Measurements from ENCODE around the gene C1QTNF1.

The C1QTNF1 gene

GRCh38 chr17:79049821-79050220 is 25.9 kb downstream of the C1QTNF1 start:
- no peak overlapping the region for H2BK120ac ChIP-seq (ENCODE audit: insufficient read depth, low read length, poor library complexity)
- no peak overlapping the region for H3K9ac ChIP-seq (ENCODE audit: low read length)
- H2BK5ac ChIP-seq (ENCODE audit: low read depth, low read length, poor library complexity), result no peak overlapping the region
- no peak overlapping the region for H2BK12ac ChIP-seq (ENCODE audit: low read length)
- WGBS (ENCODE audit: extremely low coverage, insufficient coverage, insufficient read length), result no CpG with 5 or more reads among the region's 11 CpGs
- no peaks in the 10 kb centered on the region for H3K27me3 ChIP-seq (ENCODE audit: insufficient read depth, low read length)
- DNase-seq, result no peak
- no peak overlapping the region for H3K23ac ChIP-seq (ENCODE audit: low read length)
- no peak overlapping the region for H3K4me2 ChIP-seq (ENCODE audit: low read length)
- no peak overlapping the region for H3K4me3 ChIP-seq (ENCODE audit: low read depth, low read length)
- no peaks in the 10 kb centered on the region for H3K79me1 ChIP-seq (ENCODE audit: low read length)
- H3K79me2 ChIP-seq (ENCODE audit: control insufficient read depth, insufficient read depth, low read length, poor library complexity), result no peaks in the 10 kb centered on the region
- H3K36me3 ChIP-seq (ENCODE audit: control insufficient read depth in 1 of 2, insufficient read depth in 2 of 2, low read length in 2 of 2), result no peaks in the 10 kb centered on the region
- H4K8ac ChIP-seq (ENCODE audit: low read depth, low read length), result no peak overlapping the region
- no peak overlapping the region for H2AK5ac ChIP-seq (ENCODE audit: low read length)
- no peaks in the 10 kb centered on the region for H3K4me1 ChIP-seq (ENCODE audit: control insufficient read depth in 1 of 2, insufficient read depth in 2 of 2, low read length in 2 of 2)
- no peak overlapping the region for H3K18ac ChIP-seq (ENCODE audit: low read length)
- no peak overlapping the region for H3K14ac ChIP-seq (ENCODE audit: low read length)
- peaks cover 8% of the 10 kb centered on the region for H3K9me3 ChIP-seq (ENCODE audit: insufficient read depth, low read depth, low read length)
- H3K27ac ChIP-seq (ENCODE audit: low read depth, low read length), result no peak overlapping the region
- H3K4ac ChIP-seq (ENCODE audit: low read depth, low read length), result no peak overlapping the region
- H4K12ac ChIP-seq (ENCODE audit: low read depth, low read length), result no peak overlapping the region
- H2AFZ ChIP-seq (ENCODE audit: insufficient read depth, low read length, poor library complexity), result no peak overlapping the region
- no peak overlapping the region for H4K91ac ChIP-seq (ENCODE audit: low read depth, low read length)

DNA sequence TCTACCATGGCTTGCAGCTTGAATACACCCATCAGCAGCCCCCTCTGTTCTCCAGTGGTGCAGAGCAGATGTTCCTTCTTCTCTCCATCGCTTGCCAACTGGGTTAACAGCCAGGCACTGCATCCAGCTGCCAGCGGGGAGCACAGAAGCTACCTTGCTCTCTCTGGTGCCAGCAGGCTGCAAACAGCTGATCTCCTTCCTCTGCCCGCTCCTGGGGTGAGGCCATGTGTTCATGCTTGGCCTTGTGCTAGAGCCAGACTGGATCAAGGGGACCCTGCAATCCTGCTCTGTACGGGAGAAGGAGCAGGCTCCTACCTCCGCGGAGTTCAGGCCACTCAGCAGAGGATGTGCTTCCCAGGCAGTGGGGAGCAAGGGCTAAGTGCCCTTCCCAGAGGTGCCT is 26.6 kb downstream of the C1QTNF1 start:
- no peak overlapping the region for H2BK12ac ChIP-seq (ENCODE audit: low read length)
- no CpG with 5 or more reads among the region's 6 CpGs for WGBS (ENCODE audit: extremely low coverage, insufficient coverage, insufficient read length)
- no peaks in the 10 kb centered on the region for H3K4me1 ChIP-seq (ENCODE audit: control insufficient read depth in 1 of 2, insufficient read depth in 2 of 2, low read length in 2 of 2)
- H2BK5ac ChIP-seq (ENCODE audit: low read depth, low read length, poor library complexity), result no peak overlapping the region
- H3K27ac ChIP-seq (ENCODE audit: low read depth, low read length), result no peak overlapping the region
- no peaks in the 10 kb centered on the region for H3K27me3 ChIP-seq (ENCODE audit: insufficient read depth, low read length)
- no peak overlapping the region for H3K4ac ChIP-seq (ENCODE audit: low read depth, low read length)
- H3K79me2 ChIP-seq (ENCODE audit: control insufficient read depth, insufficient read depth, low read length, poor library complexity), result no peaks in the 10 kb centered on the region
- H3K4me3 ChIP-seq (ENCODE audit: low read depth, low read length), result no peak overlapping the region
- H3K79me1 ChIP-seq (ENCODE audit: low read length), result no peaks in the 10 kb centered on the region
- no peak overlapping the region for H3K18ac ChIP-seq (ENCODE audit: low read length)
- no peak overlapping the region for H2AK5ac ChIP-seq (ENCODE audit: low read length)
- no peak overlapping the region for H3K14ac ChIP-seq (ENCODE audit: low read length)
- no peak overlapping the region for H3K4me2 ChIP-seq (ENCODE audit: low read length)
- DNase-seq, result no peak
- no peaks in the 10 kb centered on the region for H3K36me3 ChIP-seq (ENCODE audit: control insufficient read depth in 1 of 2, insufficient read depth in 2 of 2, low read length in 2 of 2)
- no peak overlapping the region for H3K9ac ChIP-seq (ENCODE audit: low read length)
- no peak overlapping the region for H3K23ac ChIP-seq (ENCODE audit: low read length)
- H4K91ac ChIP-seq (ENCODE audit: low read depth, low read length), result no peak overlapping the region
- no peak overlapping the region for H4K12ac ChIP-seq (ENCODE audit: low read depth, low read length)
- no peak overlapping the region for H4K8ac ChIP-seq (ENCODE audit: low read depth, low read length)
- H3K9me3 ChIP-seq (ENCODE audit: insufficient read depth, low read depth, low read length), result peaks cover 8% of the 10 kb centered on the region
- no peak overlapping the region for H2BK120ac ChIP-seq (ENCODE audit: insufficient read depth, low read length, poor library complexity)
- H2AFZ ChIP-seq (ENCODE audit: insufficient read depth, low read length, poor library complexity), result no peak overlapping the region

DNA sequence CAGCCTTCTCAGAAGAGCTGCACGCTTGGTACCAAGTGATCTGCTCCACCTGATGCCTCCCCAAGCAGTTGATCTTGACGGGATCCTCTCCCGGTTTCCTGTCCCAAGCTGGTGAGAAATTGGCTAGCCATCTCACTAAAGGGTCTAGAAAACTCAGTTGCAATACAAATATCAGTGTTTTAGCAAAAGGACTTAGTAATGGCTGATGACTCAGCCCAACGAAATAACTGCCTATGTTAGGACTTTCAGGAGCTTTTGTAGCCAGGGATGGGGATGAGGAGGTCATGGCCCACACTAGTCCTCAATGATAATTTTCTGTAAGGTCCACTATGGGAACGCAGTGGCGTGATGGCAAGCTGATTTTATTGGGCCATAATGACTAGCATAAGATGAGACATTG is 27.3 kb downstream of the C1QTNF1 start:
- Histone ChIP-seq H4K8ac (ENCODE audit: low read depth, low read length) (no peak overlapping the region), H3K4ac (ENCODE audit: low read depth, low read length) (no peak overlapping the region), H3K79me2 (ENCODE audit: control insufficient read depth, insufficient read depth, low read length, poor library complexity) (no peaks in the 10 kb centered on the region), H3K18ac (ENCODE audit: low read length) (no peak overlapping the region), H3K23ac (ENCODE audit: low read length) (no peak overlapping the region), H3K4me1 (ENCODE audit: control insufficient read depth in 1 of 2, insufficient read depth in 2 of 2, low read length in 2 of 2) (no peaks in the 10 kb centered on the region), H3K14ac (ENCODE audit: low read length) (no peak overlapping the region), H2BK12ac (ENCODE audit: low read length) (no peak overlapping the region), H2BK5ac (ENCODE audit: low read depth, low read length, poor library complexity) (no peak overlapping the region), H3K9me3 (ENCODE audit: insufficient read depth, low read depth, low read length) (peaks cover 8% of the 10 kb centered on the region), H3K27ac (ENCODE audit: low read depth, low read length) (no peak overlapping the region), H3K79me1 (ENCODE audit: low read length) (no peaks in the 10 kb centered on the region), H3K4me3 (ENCODE audit: low read depth, low read length) (no peak overlapping the region), H3K27me3 (ENCODE audit: insufficient read depth, low read length) (no peaks in the 10 kb centered on the region), H4K12ac (ENCODE audit: low read depth, low read length) (no peak overlapping the region), H4K91ac (ENCODE audit: low read depth, low read length) (no peak overlapping the region), H2BK120ac (ENCODE audit: insufficient read depth, low read length, poor library complexity) (no peak overlapping the region), H3K9ac (ENCODE audit: low read length) (no peak overlapping the region), H3K36me3 (ENCODE audit: control insufficient read depth in 1 of 2, insufficient read depth in 2 of 2, low read length in 2 of 2) (no peaks in the 10 kb centered on the region), H2AFZ (ENCODE audit: insufficient read depth, low read length, poor library complexity) (no peak overlapping the region), H2AK5ac (ENCODE audit: low read length) (no peak overlapping the region), H3K4me2 (ENCODE audit: low read length) (no peak overlapping the region)
- no CpG with 5 or more reads among the region's 6 CpGs for WGBS (ENCODE audit: extremely low coverage, insufficient coverage, insufficient read length)
- DNase-seq, result no peak

GRCh38 chr17:79052131-79052530 is 28.2 kb downstream of the C1QTNF1 start:
- H2BK120ac ChIP-seq (ENCODE audit: insufficient read depth, low read length, poor library complexity), result no peak overlapping the region
- H3K4me1 ChIP-seq (ENCODE audit: control insufficient read depth in 1 of 2, insufficient read depth in 2 of 2, low read length in 2 of 2), result no peaks in the 10 kb centered on the region
- no peak overlapping the region for H3K14ac ChIP-seq (ENCODE audit: low read length)
- H3K23ac ChIP-seq (ENCODE audit: low read length), result no peak overlapping the region
- peaks cover 8% of the 10 kb centered on the region for H3K9me3 ChIP-seq (ENCODE audit: insufficient read depth, low read depth, low read length)
- no peak overlapping the region for H2AFZ ChIP-seq (ENCODE audit: insufficient read depth, low read length, poor library complexity)
- no peak for DNase-seq
- no peak overlapping the region for H2BK12ac ChIP-seq (ENCODE audit: low read length)
- H3K27ac ChIP-seq (ENCODE audit: low read depth, low read length), result no peak overlapping the region
- no CpG with 5 or more reads among the region's 1 CpG for WGBS (ENCODE audit: extremely low coverage, insufficient coverage, insufficient read length)
- H2AK5ac ChIP-seq (ENCODE audit: low read length), result no peak overlapping the region
- H3K4ac ChIP-seq (ENCODE audit: low read depth, low read length), result no peak overlapping the region
- no peak overlapping the region for H3K18ac ChIP-seq (ENCODE audit: low read length)
- H3K27me3 ChIP-seq (ENCODE audit: insufficient read depth, low read length), result no peaks in the 10 kb centered on the region
- H4K12ac ChIP-seq (ENCODE audit: low read depth, low read length), result no peak overlapping the region
- H4K91ac ChIP-seq (ENCODE audit: low read depth, low read length), result no peak overlapping the region
- no peaks in the 10 kb centered on the region for H3K36me3 ChIP-seq (ENCODE audit: control insufficient read depth in 1 of 2, insufficient read depth in 2 of 2, low read length in 2 of 2)
- no peak overlapping the region for H3K4me3 ChIP-seq (ENCODE audit: low read depth, low read length)
- no peaks in the 10 kb centered on the region for H3K79me1 ChIP-seq (ENCODE audit: low read length)
- H2BK5ac ChIP-seq (ENCODE audit: low read depth, low read length, poor library complexity), result no peak overlapping the region
- H3K9ac ChIP-seq (ENCODE audit: low read length), result no peak overlapping the region
- no peak overlapping the region for H4K8ac ChIP-seq (ENCODE audit: low read depth, low read length)
- H3K4me2 ChIP-seq (ENCODE audit: low read length), result no peak overlapping the region
- H3K79me2 ChIP-seq (ENCODE audit: control insufficient read depth, insufficient read depth, low read length, poor library complexity), result no peaks in the 10 kb centered on the region

All from trophoblast cell (in vitro differentiated cells and primary cell).